HG03378 (cell line): Measurements from ENCODE around the gene JAK3.

Experiments used
- ATAC-seq: cut with Tn5 transposase; IDR thresholded peaks from one replicate; pipeline ENCODE4 v1.9.1; 2021; ENCODE audit warnings: mild to moderate bottlenecking, moderate library complexity; ENCODE audit not compliant: unreplicated experiment

The JAK3 gene

GRCh38 chr19:17866312-17866963, 18.7 kb upstream of the JAK3 start:
- no peak for ATAC-seq

- no peak for ATAC-seq
Observed at GRCh38 chr19:17865364-17866311, 17.9 kb upstream of the JAK3 start.

- ATAC-seq: no peak
Observed at GRCh38 chr19:17863520-17864182, 15.9 kb upstream of the JAK3 start.

GRCh38 chr19:17862711-17863519, 15.1 kb upstream of the JAK3 start:
- ATAC-seq: no peak

- ATAC-seq: no peak
Observed at GRCh38 chr19:17861542-17862402, 14.0 kb upstream of the JAK3 start.

GRCh38 chr19:17860993-17861360, 13.2 kb upstream of the JAK3 start:
- ATAC-seq: no peak

- ATAC-seq: no peak
Observed at GRCh38 chr19:17860331-17860992, 12.7 kb upstream of the JAK3 start.

- peak; percentile 92 for ATAC-seq
Observed at GRCh38 chr19:17859533-17860330, 11.9 kb upstream of the JAK3 start, which contains the start of gene RPL18A. Gene RPL18A (plus strand): TSS chr19:17859910. CDS start chr19:17859957, 47 bp downstream.

GRCh38 chr19:17855280-17856152, 7.7 kb upstream of the JAK3 start:
- no peak for ATAC-seq

GRCh38 chr19:17854061-17854460, 6.3 kb upstream of the JAK3 start:
- ATAC-seq: no peak

- ATAC-seq: no peak
Observed at GRCh38 chr19:17848595-17849292, 962 bp upstream of the JAK3 start.

- ATAC-seq: no peak
Observed at GRCh38 chr19:17846146-17846545, 1.6 kb downstream of the JAK3 start.

GRCh38 chr19:17843908-17844490, 3.8 kb downstream of the JAK3 start:
- no peak for ATAC-seq

- ATAC-seq: no peak
Observed at GRCh38 chr19:17843292-17843827, 4.4 kb downstream of the JAK3 start.

- ATAC-seq: no peak
Observed at GRCh38 chr19:17842663-17843291, 5.0 kb downstream of the JAK3 start.
